Fibroblast of skin of back (primary cell): ENCODE measurements around the gene KCTD1. TPM values are rescaled to one million over a fixed set of nuclear protein-coding genes. Genes with fewer than 3 reads are reported as not detected.

Experiments
- DNase-seq: peaks from one replicate; pipeline ENCODE4 v3.0.0-alpha.2; 2013
- polyA plus RNA-seq, 2 experiments: library from polyadenylated mRNA; unstranded; fragments of 120-200 nt; gene quantifications; one replicate each; pipeline ENCODE4 v1.2.1, GENCODE V29; 2013; ENCODE audit not compliant: insufficient read length in 2 of 2

KCTD1 gene
- 10.8 TPM for polyA plus RNA-seq (2013, experiment 1 of 2; ENCODE audit: insufficient read length)
- polyA plus RNA-seq (2013, experiment 2 of 2; ENCODE audit: insufficient read length) = 11.0 TPM

DNA sequence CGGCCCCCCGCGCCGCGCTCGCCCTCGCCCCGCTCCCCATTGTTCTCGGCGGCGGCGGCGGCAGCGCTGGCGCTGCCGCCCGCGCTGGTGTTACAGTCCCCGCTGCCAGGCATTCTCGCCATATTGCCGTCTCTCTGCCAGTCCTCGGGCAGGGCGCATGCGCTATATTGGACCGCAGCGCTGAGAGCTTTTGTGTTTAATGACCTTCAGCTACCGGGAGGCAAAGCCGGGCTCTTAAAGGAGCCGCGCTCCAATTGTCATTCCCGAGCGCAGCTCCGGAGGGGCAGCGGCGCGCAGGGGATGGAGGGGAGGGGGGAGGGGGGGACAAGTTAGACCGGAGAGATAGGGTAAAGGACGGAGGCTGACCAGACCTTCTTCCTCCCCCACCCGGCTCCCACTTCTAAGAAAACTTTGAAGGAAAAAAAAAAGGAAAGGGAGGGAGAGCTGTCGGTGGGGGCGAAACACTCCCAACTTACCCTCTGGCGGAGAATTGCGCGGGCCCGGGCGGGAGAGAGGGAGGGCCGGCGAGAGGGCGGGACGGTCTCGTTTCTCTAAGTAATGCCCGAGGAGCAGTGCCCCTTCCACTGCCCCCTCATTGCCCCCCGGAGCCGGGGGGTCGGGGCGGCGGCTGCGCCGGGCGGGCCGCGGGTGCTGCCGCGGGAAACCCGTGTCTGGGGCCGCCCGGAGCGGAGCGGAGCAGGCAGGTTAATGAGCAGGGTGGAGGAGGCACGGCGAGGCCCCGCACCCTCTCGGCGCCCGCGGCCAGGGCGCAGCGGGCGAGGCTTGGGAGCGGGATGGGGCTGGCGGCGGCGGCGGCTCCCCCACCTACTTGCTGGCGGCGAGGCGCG is at the start of gene KCTD1:
Gene KCTD1, minus strand, starts transcription at position 139 of the 848 bp plus-strand sequence. Its CDS starts 17 bp downstream, at position 122.
- DNase-seq = peak; percentile 91

DNA sequence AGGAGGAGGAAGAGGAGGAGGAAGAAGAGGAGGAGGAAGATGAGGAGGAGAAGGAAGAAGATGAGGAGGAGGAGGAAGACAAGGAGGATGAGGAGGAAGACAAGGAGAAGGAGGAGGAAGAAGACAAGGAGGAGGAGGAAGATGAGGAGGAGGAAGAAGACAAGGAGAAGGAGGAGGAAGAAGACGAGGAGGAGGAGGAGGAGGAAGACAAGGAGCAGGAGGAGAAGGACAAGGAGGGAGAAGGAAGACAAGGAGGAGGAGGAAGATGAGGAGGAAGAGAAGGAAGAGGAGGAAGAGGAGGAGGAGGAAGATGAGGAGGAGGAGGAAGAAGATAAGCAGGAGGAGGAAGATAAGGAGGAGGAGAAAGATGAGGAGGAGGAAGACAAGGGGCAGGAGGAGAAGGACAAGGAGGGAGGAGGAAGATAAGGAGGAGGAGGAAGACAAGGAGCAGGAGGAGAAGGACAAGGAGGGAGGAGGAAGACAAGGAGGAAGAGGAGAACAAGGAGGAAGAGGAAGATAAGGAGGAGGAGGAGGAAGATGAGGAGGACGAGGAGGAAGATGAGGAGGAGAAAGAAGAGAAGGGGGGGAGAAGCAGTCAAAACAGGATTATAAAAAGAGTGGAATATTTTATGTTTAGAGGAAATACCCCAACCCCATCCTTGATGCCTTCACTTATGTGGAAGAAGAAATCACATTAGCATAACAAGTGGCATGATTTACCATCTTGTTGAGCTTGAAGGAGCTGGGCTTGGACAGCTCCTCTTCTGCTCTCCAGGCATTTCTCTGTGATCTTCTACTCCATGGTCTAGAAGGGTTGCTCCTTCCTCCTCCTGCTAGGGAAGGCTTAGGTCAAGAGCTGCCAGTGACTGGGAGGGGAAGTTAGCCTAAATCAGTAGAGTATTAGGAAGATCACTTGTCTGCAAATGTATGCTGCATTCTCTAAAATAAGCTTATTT is 45.3 kb upstream of the KCTD1 start:
- DNase-seq = no peak

DNA sequence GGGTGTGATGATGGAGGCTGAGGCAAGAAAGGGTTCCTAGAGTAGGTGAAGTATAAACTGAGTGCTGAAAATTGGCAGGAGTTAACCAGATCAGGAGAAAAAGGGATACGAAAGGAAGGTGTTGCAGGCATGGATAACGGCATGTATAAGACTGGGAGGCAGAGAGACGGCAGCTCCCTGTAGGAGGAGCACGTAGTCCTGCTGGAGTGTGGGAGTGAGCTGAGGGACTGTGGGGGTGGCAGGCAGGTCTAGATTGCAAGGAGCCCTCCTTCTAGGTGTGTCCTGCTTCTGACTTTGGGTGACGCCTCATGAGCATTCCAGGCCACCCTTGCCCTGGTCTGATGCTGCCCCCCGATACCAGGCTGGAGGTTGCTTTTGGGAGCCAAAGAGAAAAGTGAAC is 36.4 kb upstream of the KCTD1 start:
- DNase-seq = no peak

DNA sequence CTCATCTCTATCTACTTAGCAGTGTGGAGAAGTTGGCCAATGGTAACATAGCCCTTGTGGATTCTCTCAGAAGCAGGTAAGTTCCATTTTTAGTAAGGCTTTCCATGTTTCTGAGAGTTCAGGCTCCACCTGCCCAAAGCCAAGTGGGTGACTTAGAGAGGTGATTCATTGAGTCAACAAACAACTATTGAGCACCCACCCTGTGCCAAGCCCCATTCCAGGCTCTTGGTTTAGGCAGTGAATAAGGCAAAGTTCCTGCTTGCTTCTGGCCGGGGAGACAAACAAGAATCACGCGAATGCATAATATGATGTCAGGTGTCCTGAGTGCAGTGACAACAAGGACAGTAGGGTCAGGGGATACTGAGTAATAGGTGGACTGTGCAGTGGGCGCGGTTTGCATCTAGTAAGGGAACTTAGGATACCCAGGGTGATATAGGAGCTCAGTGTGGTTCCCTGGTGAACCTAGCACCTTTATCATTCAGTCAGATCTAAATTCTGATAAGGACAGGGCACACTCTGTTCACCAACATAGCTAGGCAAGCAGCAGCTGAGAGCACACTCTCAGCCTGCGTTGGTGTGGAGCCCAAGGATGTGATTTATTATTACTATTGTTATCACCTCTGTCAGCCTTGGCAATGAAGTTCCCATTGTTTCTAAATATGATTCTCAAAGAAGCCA is 31.7 kb upstream of the KCTD1 start:
- DNase-seq = no peak

DNA sequence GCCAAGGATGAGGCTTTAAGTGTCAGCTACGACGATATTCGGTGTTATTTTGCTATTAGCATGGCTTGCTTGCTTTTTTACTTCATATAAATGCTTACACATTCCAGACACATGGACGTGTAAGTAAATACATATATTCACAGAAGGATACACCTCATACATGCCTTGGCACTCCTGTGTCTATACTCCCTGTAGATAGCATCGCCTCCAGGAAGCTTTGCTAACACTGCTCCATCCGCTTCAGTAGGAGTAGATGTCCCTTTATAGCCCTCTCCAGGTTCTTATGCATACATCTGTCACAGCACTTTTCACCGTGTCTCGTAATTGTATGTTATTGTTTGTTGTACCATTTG is 27.5 kb upstream of the KCTD1 start:
- no peak for DNase-seq

DNA sequence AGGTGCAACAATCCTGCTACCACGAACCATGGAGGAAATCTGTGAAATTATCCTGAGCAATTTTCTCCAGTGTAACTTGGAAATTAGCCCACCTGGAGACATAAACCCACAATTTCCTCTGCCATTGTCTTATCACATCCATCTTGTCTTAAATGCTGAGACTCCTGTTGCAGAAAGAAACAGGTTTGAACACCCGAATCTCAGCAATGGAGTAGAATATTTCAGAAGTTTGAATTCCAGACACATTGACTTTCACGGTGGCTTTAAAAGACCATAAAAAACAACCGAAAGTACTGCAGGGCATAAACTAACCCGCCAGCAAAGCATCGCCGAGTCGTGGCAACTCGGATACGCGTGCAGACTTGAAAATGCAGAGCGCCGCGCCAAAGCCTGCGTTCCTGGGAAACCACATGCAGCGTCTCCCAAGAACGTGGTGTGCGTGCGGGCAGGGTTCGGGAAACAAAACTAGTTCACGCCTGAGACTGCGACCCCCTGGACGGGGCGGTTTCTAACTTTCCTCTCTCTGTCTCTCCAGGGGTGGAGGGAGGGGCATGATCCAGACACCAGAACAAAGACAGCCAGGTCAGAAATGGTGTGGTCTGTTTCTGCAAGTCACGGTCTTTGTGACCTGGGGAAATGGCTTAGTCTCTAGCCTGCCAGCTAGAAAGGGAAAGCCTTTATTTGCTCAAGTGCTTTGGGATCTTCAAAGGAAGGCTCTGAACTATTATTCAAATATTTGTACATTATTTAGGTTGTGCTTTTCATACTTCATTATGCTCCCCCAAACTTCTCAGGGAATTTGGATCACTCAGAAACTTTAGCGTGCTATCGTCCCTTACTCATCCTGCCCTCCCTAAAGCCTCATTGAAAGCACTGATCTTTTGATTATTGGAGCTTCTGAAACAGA is 26.9 kb upstream of the KCTD1 start:
- DNase-seq = peak; percentile 75

DNA sequence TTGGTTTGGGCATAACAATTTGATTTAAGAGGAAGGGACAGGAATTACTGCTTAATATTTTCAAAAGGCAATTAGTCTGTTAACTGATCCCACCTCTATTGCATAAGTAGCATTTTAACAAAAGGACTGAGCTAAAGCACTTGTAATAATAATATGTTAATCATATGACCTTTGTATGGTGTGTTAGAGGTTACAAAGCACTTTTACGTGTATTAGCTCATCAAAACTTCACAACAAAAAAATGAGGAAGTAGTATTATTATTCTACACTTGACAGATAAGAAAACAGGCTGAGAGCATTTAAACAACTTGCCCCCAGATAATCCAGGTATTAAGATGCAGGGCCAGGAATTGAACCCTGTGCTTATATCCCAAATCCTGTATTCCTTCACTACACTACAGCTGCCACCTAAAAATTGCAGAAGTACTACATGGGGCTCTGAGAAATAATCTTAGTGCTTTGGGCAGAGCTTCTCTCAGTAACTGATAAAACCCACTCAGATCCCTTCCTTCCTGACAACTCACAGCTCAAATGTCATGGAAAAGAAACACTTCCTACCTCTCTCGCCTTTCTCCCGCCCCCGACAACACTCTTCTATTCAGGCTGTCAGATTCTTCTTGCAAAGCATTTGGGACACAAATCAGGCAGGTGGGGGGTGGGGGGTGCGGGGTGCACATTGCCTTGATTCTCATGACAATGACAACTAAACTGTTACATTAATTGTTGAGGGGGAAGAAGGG is 20.7 kb upstream of the KCTD1 start:
- no peak for DNase-seq

DNA sequence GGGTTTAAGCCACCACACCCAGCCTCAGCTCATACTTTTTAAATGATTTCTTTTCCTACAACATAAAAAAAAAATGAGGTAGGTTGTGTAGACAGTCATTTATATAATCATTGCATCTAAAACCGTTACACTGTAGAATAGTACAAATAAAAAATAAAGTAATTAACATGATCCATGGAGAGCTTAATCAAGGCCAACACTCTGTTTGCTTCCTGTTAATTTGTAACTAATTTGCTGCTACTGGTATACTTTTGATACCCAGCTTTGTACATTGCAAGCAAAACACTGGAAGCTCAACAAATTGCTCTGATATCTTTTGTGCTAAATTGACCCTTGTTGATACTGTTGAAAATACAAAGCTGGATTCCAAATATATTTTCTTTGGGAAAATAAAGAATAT is 20.2 kb upstream of the KCTD1 start:
- DNase-seq = no peak

DNA sequence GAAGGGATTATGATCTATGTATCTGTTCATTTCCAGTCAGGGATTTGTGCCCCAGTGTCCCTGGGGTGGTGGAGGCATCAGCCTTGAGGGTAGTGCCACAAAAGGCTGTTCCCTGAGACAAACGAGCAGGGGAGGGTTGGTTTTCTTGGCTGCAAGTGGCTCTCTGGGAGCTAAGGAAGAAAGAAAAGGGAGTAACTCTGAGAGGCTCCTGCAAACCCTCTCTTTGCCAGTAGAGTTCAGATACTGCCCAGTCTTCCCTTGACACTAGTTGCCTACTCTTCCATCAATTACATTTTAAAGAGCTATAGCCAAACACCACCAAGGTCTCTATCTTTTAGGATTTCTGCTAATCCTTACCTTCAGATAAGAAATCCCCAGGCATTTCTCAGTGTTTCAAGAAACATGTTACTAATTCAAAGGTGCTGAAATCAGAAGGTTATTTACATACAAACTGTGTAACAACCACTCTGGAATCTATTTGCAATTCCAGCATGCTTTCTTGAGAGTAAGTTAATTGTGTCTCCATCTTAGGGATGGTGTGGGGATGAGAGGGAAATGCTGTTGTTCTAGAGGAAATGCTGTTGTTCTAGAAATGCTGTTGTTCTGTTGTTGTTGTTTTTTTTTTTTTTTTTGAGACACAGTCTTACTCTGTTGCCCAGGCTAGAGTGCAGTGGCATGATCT is 18.7 kb upstream of the KCTD1 start:
- no peak for DNase-seq

DNA sequence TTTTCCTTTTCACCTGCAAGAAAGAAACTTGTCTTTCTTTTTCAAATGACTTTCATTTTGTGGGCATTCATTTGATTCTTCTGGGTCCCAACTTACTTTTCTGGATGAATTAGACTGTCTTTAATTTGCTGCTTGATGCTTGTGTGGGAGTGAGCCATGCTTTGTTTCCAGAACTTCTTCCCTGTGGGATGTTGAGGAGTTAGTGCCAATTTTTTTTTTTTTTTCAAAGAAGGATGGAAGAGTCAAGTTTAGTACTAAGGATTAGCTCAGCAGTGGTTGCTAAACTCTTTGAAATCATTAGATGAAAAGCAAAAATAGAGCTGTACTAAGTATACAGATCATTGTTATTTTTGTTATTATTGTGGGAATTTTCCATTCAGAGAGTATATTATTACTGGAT is 17.2 kb upstream of the KCTD1 start:
- no peak for DNase-seq

DNA sequence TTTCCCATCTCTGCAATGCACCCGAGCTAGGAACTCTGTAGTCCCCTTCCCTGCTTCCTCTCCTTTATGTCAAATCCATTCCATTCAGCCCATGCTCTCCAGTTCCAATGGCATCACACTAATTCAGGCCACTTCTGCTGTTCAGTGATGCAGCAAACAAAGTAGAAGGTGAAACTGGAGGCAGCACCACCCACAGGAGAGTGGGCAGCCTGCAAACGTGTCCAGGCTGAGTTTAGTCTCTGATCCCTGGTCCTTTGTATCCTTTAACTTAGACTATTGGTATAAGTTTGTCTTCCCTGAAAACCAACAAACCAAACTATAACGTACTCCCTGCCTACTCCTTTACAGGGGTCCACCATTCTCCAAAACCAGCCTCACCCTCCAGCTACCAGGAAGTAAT is 14.7 kb upstream of the KCTD1 start:
- DNase-seq = no peak

DNA sequence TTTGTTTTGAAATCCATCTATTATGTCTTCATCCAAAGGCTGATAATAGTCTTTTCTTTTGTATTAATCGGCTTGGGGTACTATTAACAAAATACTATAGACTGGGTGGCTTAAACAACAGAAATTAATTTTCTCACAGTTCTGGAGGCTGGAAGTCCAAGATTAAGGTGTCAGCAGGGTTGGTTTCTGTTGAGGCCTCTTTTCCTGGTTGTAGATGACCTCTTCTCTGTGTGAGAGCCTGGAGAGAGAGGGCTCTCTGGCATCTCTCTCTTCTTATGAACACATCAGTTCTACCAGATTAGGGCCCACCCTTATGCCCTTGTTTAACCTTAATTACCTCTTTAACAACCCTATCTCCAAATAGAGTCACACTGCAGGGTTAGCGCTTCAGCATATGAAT is 14.2 kb upstream of the KCTD1 start:
- no peak for DNase-seq

DNA sequence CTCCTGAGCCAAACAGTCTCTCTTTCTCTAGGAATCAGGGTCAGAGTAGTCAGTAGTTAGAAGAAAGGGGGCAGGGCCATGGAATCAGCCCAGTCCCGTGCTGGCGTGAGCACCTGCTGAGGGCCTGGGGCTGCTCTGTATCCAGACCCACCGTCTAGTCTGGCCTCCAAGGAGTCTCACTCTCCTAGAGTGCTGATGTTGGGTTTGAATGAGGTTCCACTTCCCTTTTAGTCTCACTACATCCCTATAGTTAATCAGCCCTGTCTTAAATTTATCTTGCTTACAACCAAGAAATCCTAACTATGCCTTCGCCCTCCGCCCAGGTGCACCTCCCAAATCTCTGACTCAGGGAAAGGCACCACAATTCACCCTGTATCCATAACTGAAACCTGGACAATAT is 13.4 kb upstream of the KCTD1 start:
- no peak for DNase-seq

DNA sequence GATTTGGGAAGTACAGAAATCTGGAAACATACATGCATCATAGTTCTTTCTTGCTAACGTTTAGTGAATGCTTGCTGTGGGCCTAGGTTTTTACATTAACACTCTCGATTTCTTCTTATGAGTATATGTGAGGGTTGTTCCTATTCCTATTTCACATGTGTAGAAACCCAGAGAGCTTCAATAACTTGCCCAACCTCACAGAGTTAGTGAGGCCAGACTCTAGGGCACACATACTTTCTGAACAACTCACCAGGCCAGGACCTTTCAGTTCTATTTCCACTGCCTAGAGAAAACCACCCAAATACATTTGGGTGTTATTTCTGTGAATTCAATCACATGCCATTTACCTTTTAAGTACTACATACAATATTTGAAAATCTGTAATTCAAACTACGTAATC is 8.2 kb upstream of the KCTD1 start:
- peak; percentile 40 for DNase-seq

DNA sequence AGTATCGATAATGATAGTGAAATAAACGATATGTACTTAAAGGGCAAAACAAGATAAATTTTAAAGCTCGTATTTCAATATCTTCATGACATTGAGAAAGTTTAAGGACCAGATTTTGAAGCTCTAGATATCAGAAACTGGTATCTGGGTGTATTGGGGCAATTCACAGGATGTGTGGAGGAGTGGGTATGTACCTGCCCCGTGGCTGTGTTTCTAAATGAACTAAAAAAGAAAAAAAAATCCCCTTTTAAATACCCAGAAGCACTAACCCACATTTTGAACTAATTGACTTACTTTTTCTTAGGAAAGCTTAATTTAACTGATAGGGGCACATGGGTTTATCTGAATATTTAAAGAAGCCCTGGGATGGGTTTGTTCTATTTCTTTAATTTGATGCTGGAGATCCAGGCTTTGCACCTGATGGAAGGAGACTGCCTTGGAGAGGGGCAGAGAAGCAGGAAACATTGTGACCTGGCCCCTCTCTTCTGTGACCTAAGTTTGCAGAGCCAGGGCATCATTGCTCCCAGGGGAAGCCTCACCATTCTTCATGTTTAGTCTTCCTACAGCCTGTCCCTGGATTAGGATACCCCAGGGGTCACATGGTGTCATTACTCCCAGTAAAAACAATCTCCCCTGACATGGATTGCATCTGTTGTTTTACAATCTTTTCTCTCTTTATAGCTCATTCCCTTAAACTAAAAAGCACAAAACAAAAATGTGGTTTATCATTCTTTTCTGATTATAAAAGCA is 7.6 kb upstream of the KCTD1 start:
- no peak for DNase-seq

DNA sequence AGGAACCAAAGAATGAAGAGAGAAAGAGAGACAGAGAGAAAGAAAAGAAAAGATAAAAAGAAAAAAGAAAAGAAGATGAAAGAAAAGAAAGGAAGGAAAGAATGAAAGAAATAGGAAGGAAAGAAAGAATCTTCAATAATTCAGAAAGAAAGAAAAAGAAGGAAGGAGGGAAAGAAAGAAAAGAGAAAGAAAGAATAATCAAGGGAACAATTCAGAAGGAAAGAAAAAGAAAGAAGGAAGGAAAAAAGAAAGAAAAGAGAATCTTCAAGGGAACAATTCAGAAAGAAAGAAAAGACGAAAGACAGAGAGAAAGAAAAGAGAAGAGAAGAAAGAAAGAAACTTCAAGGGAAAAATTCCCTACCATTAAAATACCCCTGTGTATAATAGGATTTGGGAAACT is 5.6 kb upstream of the KCTD1 start:
- DNase-seq = no peak

DNA sequence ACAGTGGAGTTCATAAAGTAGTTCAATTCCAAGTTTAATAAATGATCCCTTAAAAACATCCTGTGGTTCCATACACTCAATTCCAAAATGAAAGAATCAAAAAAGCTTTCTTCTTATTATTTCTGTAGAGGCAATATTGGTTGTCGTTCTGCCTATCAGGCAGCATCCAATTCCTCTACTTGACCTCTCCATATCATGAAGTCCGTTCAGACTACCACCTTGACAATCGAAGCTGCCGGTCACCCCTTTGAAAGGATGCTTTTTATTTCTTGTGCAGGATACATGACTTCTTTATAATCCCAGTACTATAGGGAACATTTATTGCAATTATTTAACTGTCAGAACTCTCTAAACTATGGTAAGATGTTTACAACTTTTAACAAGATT is 3.3 kb upstream of the KCTD1 start:
- no peak for DNase-seq

DNA sequence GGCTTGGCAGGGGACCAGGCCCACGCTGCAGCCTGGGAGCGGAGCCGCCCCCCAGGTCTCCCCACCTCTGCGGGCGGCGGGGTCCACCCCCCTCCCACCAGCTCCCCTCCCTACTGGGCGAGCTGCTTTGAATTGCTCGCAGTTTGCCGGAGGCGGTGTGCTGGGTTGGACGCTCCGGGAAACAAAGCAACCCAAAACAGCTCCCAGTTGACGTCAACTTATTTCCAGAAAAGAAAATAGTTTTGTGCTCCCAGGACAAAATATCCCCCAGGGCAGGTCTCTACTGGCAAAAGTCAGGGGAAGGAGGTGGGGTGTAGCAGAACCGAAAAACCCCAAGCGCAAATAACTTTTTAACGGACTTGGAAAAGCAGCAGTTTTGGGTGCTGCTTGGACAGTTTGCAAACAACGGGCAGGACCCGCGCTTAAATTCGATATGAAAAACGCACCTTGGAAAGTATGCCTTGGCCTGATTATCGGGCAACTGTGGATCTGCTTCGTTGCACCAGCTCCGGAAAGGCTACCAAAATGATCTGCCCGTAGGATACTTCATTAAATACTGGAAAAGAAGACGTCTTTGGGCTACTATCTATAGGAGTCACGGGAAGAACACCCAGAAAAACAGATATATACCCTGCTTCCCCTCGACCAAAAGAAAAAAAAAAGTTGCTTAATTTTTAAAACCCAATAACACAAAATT is 2.8 kb upstream of the KCTD1 start:
- no peak for DNase-seq
